Stimulated activated CD8-positive, alpha-beta memory T cell treated with anti-CD3 and anti-CD28 coated beads, Interleukin-15, amount 100 ng/mL, for 1 hour (primary cell): ENCODE measurements around the gene PCDHB16.
"Not testable (repeated sequence)": the region's sequence is repeated elsewhere in the genome, so short reads cannot be mapped to it uniquely, and the experiment has no call there.

Experiments used
- DNase-seq: peaks from one replicate; pipeline ENCODE4 v3.0.0-alpha.2; 2020; ENCODE audit warnings: low read depth

PCDHB16 gene

GRCh38 chr5:141184117-141184855 is 2.1 kb downstream of the PCDHB16 start:
- not testable (repeated sequence) for DNase-seq

GRCh38 chr5:141186897-141187512 is 4.8 kb downstream of the PCDHB16 start, which contains the start of gene PCDHB9:
Gene PCDHB9 (plus strand): TSS chr5:141187161. CDS start chr5:141187319, 158 bp downstream.
- no peak for DNase-seq

GRCh38 chr5:141188682-141189081 is 6.5 kb downstream of the PCDHB16 start:
- not testable (repeated sequence) for DNase-seq

- DNase-seq = not testable (repeated sequence)
These were observed 6.9 kb downstream of the PCDHB16 start for GRCh38 chr5:141189131-141189530.

- no peak for DNase-seq
These were observed 10.0 kb downstream of the PCDHB16 start, which contains the start of gene PCDHB10 for GRCh38 chr5:141192110-141192725. Gene PCDHB10 (plus strand): TSS chr5:141192353. CDS start chr5:141192553, 200 bp downstream.

GRCh38 chr5:141194332-141194731 is 12.1 kb downstream of the PCDHB16 start:
- not testable (repeated sequence) for DNase-seq

- DNase-seq = no peak
These were observed 14.2 kb downstream of the PCDHB16 start for GRCh38 chr5:141196363-141196762.

- no peak for DNase-seq
These were observed 17.4 kb downstream of the PCDHB16 start, which contains the start of gene PCDHB11 for GRCh38 chr5:141199359-141200235. Gene PCDHB11 (plus strand): TSS chr5:141199627. CDS start chr5:141199775, 148 bp downstream.

- DNase-seq = not testable (repeated sequence)
These were observed 18.9 kb downstream of the PCDHB16 start for GRCh38 chr5:141201126-141201525.

- DNase-seq = not testable (repeated sequence)
These were observed 19.5 kb downstream of the PCDHB16 start for GRCh38 chr5:141201646-141202045.

- DNase-seq = no peak
These were observed 26.3 kb downstream of the PCDHB16 start, which contains the start of gene PCDHB12 for GRCh38 chr5:141208478-141208877. Gene PCDHB12 (plus strand): TSS chr5:141208719. CDS start chr5:141208908, 189 bp downstream.

GRCh38 chr5:141210281-141210680 is 28.1 kb downstream of the PCDHB16 start:
- not testable (repeated sequence) for DNase-seq

GRCh38 chr5:141210849-141211248 is 28.7 kb downstream of the PCDHB16 start:
- DNase-seq = not testable (repeated sequence)

- DNase-seq = not testable (repeated sequence)
These were observed 31.6 kb downstream of the PCDHB16 start, which contains the start of gene PCDHB13 for GRCh38 chr5:141213656-141214339. Gene PCDHB13 (plus strand): TSS chr5:141213919. CDS start chr5:141214124, 205 bp downstream.

- not testable (repeated sequence) for DNase-seq
These were observed 32.4 kb downstream of the PCDHB16 start for GRCh38 chr5:141214583-141214982.

- not testable (repeated sequence) for DNase-seq
These were observed 33.3 kb downstream of the PCDHB16 start for GRCh38 chr5:141215504-141215903.

GRCh38 chr5:141216035-141216434 is 33.8 kb downstream of the PCDHB16 start:
- not testable (repeated sequence) for DNase-seq

GRCh38 chr5:141223112-141223783 is 41.1 kb downstream of the PCDHB16 start, which contains the start of gene PCDHB14:
Gene PCDHB14 (plus strand): TSS chr5:141223343. CDS start chr5:141223506, 163 bp downstream.
- DNase-seq = no peak

GRCh38 chr5:141224844-141225243 is 42.7 kb downstream of the PCDHB16 start:
- not testable (repeated sequence) for DNase-seq

- DNase-seq = not testable (repeated sequence)
These were observed 43.2 kb downstream of the PCDHB16 start for GRCh38 chr5:141225421-141225820.
